ENCODE results near the gene RAB9A. TPM values are rescaled to one million over a fixed set of nuclear protein-coding genes. Genes with fewer than 3 reads are reported as not detected.

The RAB9A gene
- total and polyA plus RNA-seq, 2 donors (not counting 3 experiments of a cell fraction or from before 2014, with no cell fraction given), result 11.5 to 19.2 TPM

DNA sequence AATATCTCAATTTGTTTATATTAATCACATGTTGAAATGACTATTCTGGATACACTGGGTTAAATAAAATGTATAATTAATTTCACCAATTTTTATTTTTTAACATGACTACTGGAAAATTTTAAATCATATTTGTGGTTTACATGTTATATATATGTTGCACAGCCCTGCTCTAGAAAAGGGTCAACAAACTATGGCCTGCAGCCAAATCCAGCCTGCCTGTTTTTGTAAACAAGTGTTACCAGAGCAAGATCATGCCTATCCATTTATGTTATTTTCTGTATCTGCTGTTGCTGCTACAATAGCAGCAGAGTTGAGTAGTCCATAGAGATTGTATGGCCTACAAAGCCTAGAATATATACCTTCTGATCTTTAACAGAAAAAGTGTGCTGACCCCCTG lies 34.8 kb upstream of the RAB9A start:
- Histone ChIP-seq H3K27me3 (ENCODE audit: control insufficient read depth in 2 of 2, insufficient read depth in 2 of 2, low read length in 2 of 2) (no peaks in the 10 kb centered on the region), H4K20me1 (replicated peaks; ENCODE audit: control insufficient read depth, extremely low read depth, insufficient read depth, low read length) (no peaks in the 10 kb centered on the region), H3K36me3 (ENCODE audit: control insufficient read depth in 2 of 2, extremely low read depth in 1 of 2, insufficient read depth in 2 of 2, low read length in 2 of 2) (no peaks in the 10 kb centered on the region), H3K9ac (replicated peaks; ENCODE audit: extremely low read depth, insufficient read depth, low read length) (no peak overlapping the region), H3K9me1 (replicated peaks; ENCODE audit: control insufficient read depth, extremely low read depth, insufficient read depth, low read length) (no peaks in the 10 kb centered on the region), H2AFZ (ENCODE audit: low read depth, low read length) (no peak overlapping the region), H3K4me2 (ENCODE audit: insufficient read depth, low read length) (no peak overlapping the region), H3K9me3 (replicated peaks; ENCODE audit: control insufficient read depth, insufficient read depth, low read length) (no peaks in the 10 kb centered on the region), H3K4me1 (ENCODE audit: control insufficient read depth, extremely low read depth, insufficient read depth, low read length) (peaks cover 6% of the 10 kb centered on the region), H3K79me2 (ENCODE audit: control insufficient read depth, insufficient read depth, low read length) (no peaks in the 10 kb centered on the region), H3K27ac (ENCODE audit: insufficient read depth, low read depth, low read length) (no peak overlapping the region), H3K4me3 (replicated peaks in 1 of 3; ENCODE audit: insufficient read depth in 1 of 3, low read depth in 1 of 3, low read length in 3 of 3) (no peak overlapping the region)
- TF ChIP-seq MAX (IDR thresholded peaks at IDR 0.05; ENCODE audit: insufficient read depth, insufficient read length), result no peak
- TF ChIP-seq FOS (IDR thresholded peaks at IDR 0.05; ENCODE audit: borderline replicate concordance, insufficient read depth, low read length), result no peak
- intact Hi-C loops (cut with micrococcal nuclease), result no loop called here
- POLR2A ChIA-PET, result no interaction called here
- dilution Hi-C loops (cut with MboI; ENCODE audit: extremely low pct_ligation_motif_present, low sequenced_read_pairs), result no loop called here
- FAIRE-seq (no peak), DNase-seq (ENCODE audit: low read depth, low spot score) (no peak)
- no TSS peak for BruUV-seq (replicated peaks)
- CTCF ChIA-PET, result no interaction called here

GRCh38 chrX:13655674-13656073 lies 33.3 kb upstream of the RAB9A start:
- CTCF ChIA-PET, result no interaction called here
- POLR2A ChIA-PET, result no interaction called here
- no peak for TF ChIP-seq CTCF (IDR thresholded peaks at IDR 0.05; ENCODE audit: extremely low read depth in 1 of 2, insufficient read depth in 1 of 2, low read depth in 1 of 2, low read length in 2 of 2)
- no peak for TF ChIP-seq GATA2 (IDR thresholded peaks at IDR 0.05; ENCODE audit: insufficient read depth, insufficient read length, low read depth, low read length)
- no peak for TF ChIP-seq EZH2 (IDR thresholded peaks at IDR 0.05; ENCODE audit: borderline replicate concordance, low read depth, low read length, severe bottlenecking)
- no peak for TF ChIP-seq POLR2A (IDR thresholded peaks at IDR 0.05; ENCODE audit: low read depth, low read length)
- no peak for TF ChIP-seq MYC (IDR thresholded peaks at IDR 0.05; ENCODE audit: low read depth, low read length)
- no peak for TF ChIP-seq MAX (IDR thresholded peaks at IDR 0.05; ENCODE audit: insufficient read depth, insufficient read length)
- no peak for TF ChIP-seq FOS (IDR thresholded peaks at IDR 0.05; ENCODE audit: borderline replicate concordance, insufficient read depth, low read length)
- TF ChIP-seq POLR2AphosphoS5 (IDR thresholded peaks at IDR 0.05; ENCODE audit: insufficient read depth, low read depth, low read length), result no peak
- no peak for TF ChIP-seq JUN (IDR thresholded peaks at IDR 0.05; ENCODE audit: borderline replicate concordance, insufficient read depth, insufficient read length, low read depth)

More at GRCh38 chrX:13655674-13656073, 33.3 kb upstream of the RAB9A start:
- Histone ChIP-seq H2AFZ (ENCODE audit: low read depth, low read length) (no peak overlapping the region), H3K9me1 (replicated peaks; ENCODE audit: control insufficient read depth, extremely low read depth, insufficient read depth, low read length) (no peaks in the 10 kb centered on the region), H3K4me3 (replicated peaks in 1 of 3; ENCODE audit: insufficient read depth in 1 of 3, low read depth in 1 of 3, low read length in 3 of 3) (no peak overlapping the region), H3K9me3 (replicated peaks; ENCODE audit: control insufficient read depth, insufficient read depth, low read length) (no peaks in the 10 kb centered on the region), H3K4me1 (ENCODE audit: control insufficient read depth, extremely low read depth, insufficient read depth, low read length) (peaks cover 6% of the 10 kb centered on the region), H4K20me1 (replicated peaks; ENCODE audit: control insufficient read depth, extremely low read depth, insufficient read depth, low read length) (no peaks in the 10 kb centered on the region), H3K4me2 (ENCODE audit: insufficient read depth, low read length) (no peak overlapping the region), H3K27me3 (ENCODE audit: control insufficient read depth in 2 of 2, insufficient read depth in 2 of 2, low read length in 2 of 2) (no peaks in the 10 kb centered on the region), H3K9ac (replicated peaks; ENCODE audit: extremely low read depth, insufficient read depth, low read length) (no peak overlapping the region), H3K27ac (ENCODE audit: insufficient read depth, low read depth, low read length) (no peak overlapping the region), H3K79me2 (ENCODE audit: control insufficient read depth, insufficient read depth, low read length) (no peaks in the 10 kb centered on the region), H3K36me3 (ENCODE audit: control insufficient read depth in 2 of 2, extremely low read depth in 1 of 2, insufficient read depth in 2 of 2, low read length in 2 of 2) (no peaks in the 10 kb centered on the region)
- dilution Hi-C loops (cut with MboI; ENCODE audit: extremely low pct_ligation_motif_present, low sequenced_read_pairs), result no loop called here
- no peak for FAIRE-seq
- intact Hi-C loops (cut with micrococcal nuclease), result no loop called here
- no peak for DNase-seq (ENCODE audit: low read depth, low spot score)
- no TSS peak for BruUV-seq (replicated peaks)
